Measurements from ENCODE around the gene SERPINA1. TPM values are rescaled to one million over a fixed set of nuclear protein-coding genes. Genes with fewer than 3 reads are reported as not detected.

Gene SERPINA1
- total RNA-seq, 1 donor from 2014 or later, result 0.26 TPM

DNA sequence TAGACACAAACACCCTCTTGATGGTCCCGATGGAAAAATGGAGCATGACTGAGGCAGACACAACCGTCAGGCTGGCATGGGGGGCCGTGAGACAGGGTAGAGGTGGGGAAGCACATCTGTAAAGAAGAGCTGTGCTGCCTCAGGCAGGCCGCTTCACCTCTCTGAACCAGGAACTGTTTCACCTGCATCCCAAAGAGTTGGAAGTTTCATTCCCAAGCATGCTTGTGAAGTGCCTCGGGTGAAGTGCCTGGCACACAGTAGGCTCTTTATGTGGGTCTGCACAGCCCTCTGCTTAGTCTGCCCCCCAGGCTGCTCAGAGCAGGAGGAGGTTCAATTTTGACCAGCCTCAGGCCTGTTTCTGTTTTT lies 685 bp upstream of the SERPINA1 start:
- Histone ChIP-seq H3K4me3 (ENCODE audit: low read depth, low read length) (no peak overlapping the region), H3K27me3 (ENCODE audit: control insufficient read depth, insufficient read depth, low read length) (no peaks in the 10 kb centered on the region), H3K36me3 (ENCODE audit: control insufficient read depth, insufficient read depth, low read length) (no peaks in the 10 kb centered on the region)
- TF ChIP-seq, protein P1, sequence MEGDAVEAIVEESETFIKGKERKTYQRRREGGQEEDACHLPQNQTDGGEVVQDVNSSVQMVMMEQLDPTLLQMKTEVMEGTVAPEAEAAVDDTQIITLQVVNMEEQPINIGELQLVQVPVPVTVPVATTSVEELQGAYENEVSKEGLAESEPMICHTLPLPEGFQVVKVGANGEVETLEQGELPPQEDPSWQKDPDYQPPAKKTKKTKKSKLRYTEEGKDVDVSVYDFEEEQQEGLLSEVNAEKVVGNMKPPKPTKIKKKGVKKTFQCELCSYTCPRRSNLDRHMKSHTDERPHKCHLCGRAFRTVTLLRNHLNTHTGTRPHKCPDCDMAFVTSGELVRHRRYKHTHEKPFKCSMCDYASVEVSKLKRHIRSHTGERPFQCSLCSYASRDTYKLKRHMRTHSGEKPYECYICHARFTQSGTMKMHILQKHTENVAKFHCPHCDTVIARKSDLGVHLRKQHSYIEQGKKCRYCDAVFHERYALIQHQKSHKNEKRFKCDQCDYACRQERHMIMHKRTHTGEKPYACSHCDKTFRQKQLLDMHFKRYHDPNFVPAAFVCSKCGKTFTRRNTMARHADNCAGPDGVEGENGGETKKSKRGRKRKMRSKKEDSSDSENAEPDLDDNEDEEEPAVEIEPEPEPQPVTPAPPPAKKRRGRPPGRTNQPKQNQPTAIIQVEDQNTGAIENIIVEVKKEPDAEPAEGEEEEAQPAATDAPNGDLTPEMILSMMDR (IDR thresholded peaks at IDR 0.05; ENCODE audit: insufficient read depth, low read length, severe bottlenecking), result no peak
- DNase-seq (ENCODE audit: low read depth) (no peak), FAIRE-seq (no peak)

DNA sequence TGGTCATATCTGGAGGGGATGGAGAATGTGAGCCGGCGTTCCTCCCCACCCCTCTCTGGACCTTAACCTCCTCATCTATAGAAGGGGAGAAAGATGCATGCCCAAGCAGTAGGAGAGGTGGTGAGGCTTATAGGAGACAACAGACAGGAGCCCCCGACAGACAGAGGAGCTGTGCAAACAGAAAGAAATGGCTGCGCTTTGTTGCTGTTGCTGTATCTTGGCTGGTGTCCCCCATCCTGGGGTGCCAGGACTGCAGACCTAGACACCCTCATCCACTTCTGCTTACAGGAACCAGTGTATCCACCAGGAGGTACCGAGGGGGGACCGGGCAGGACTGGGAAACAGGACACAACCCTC lies 397 bp downstream of the SERPINA1 start:
- Histone ChIP-seq H3K36me3 (ENCODE audit: control insufficient read depth, insufficient read depth, low read length) (no peaks in the 10 kb centered on the region), H3K27me3 (ENCODE audit: control insufficient read depth, insufficient read depth, low read length) (no peaks in the 10 kb centered on the region), H3K4me3 (ENCODE audit: low read depth, low read length) (no peak overlapping the region)
- TF ChIP-seq, protein P1 (IDR thresholded peaks at IDR 0.05; ENCODE audit: insufficient read depth, low read length, severe bottlenecking), result no peak
- FAIRE-seq (peak; percentile 36), DNase-seq (ENCODE audit: low read depth) (no peak)

DNA sequence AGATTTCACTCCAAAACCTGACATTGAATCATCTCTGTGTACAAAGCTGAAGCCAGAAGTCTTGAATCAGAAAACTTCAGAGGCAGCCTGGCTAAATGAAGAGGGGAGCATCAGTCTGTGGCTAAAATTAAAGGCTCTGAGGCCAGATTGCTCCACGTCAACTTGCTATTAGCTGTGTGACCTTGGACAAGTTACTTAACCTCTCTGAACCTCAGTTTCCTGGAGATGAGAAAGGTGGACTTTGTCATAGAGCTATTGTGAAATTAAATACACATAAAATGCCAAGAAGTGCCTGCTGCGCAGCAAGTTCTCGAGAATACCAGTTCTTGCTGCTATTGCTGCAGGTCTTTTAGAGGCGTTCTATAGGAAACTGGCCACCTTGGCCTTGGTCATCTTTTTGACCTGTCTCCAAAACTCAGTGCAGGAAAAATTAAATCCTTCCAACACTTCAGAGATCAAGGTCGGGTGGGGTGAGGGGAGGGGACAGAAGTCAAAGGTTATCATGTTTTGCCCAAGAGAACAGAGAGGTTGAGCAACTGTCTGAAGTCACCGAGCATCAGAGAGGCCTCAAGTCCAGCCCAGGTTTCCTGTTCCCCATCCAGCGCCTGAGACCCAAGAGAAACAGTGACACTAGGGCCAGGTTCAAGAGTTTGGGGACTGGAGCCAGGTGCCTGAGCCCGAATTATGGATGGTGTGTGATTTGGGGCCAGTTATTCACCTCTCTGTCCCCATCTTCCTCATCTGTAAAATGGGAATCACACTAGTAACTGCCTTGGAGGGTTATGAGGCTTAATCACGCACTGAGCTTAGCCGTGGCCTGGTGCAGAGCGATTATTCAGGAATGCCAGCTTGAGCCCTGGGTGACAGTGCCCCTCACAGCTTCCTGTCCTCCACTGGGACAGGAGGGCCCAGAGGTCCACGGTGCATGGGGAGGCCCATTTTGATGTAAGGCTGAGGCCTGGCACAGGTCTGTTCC lies 1.1 kb downstream of the SERPINA1 start:
- no peak for FAIRE-seq

DNA sequence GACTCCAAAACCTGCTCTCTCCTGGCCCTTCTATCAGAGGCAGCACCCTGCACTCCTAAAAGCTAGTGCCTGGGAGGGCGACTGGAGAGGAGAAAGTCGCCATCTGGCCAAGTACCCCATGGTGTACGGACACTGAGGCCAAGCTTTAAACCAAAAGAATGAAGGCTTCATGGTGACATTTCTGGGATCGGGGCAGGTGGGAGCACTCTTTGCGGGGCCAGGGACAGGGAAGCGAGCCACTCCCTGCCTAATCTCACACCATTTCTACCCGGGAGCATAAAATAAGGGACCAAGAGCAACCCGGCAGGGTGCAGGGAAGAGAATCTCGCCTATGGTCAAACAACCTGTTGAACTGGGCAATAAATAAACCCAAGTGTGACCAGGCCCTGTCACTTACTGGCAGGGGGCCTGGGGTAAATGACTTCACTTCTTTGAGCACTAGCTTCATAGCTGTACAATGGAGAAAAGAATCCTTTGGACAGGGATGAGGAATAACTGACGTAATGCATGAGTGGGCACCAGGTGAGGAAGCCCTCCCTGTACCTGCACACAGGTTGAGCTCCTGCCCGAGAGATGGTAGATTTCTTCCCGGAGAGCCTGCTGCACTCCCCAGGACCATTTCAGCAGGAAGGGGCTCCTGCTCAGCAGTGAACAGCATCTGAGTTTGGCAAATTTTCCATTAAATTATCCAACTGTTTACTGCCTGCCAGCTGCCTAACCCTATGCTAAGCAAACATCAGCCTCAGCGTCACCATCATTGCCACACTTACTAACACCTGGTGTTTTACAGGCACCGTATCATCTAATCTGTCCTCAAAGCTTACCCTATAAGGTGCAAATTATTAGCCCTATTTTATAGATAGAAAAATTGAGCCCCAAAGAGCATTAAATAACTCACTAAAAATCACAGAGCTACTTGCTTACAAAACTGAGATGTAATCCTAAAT lies 2.0 kb downstream of the SERPINA1 start:
- TF ChIP-seq, protein P1 (IDR thresholded peaks at IDR 0.05; ENCODE audit: insufficient read depth, low read length, severe bottlenecking), result no peak
- no peak overlapping the region for H3K4me3 ChIP-seq (ENCODE audit: low read depth, low read length)
- FAIRE-seq (no peak), DNase-seq (ENCODE audit: low read depth) (no peak)
- no peaks in the 10 kb centered on the region for H3K36me3 ChIP-seq (ENCODE audit: control insufficient read depth, insufficient read depth, low read length)
- no peaks in the 10 kb centered on the region for H3K27me3 ChIP-seq (ENCODE audit: control insufficient read depth, insufficient read depth, low read length)

More for the DNA sequence above, 1.1 kb downstream of the SERPINA1 start:
- H3K4me3 ChIP-seq (ENCODE audit: low read depth, low read length), result no peak overlapping the region
- H3K27me3 ChIP-seq (ENCODE audit: control insufficient read depth, insufficient read depth, low read length), result no peaks in the 10 kb centered on the region
- no peaks in the 10 kb centered on the region for H3K36me3 ChIP-seq (ENCODE audit: control insufficient read depth, insufficient read depth, low read length)
- no peak for DNase-seq (ENCODE audit: low read depth)
- TF ChIP-seq, protein P1 (IDR thresholded peaks at IDR 0.05; ENCODE audit: insufficient read depth, low read length, severe bottlenecking), result no peak

DNA sequence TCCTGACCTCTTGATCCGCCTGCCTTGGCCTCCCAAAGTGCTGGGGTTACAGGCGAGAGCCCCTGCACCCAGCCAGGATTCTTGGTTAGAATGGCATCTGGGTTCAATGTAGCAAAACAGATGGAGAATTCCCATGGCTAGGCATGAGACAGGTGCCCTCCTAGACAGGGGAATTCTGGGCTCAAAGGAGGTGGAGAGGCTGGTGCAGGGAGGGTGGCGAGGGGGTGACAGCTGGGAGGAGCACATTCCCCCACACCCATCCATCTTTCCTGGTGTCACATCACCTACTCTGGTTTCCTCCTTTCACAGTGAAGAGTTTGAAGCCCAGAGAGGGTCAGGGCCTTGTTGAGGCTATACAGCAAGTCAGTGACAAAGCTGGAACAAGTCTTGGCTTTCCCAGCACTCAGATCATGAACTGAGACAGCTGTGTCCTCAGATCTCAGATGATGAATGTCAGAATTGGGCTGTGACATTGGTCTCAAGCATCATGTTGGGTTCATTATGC lies 2.8 kb downstream of the SERPINA1 start:
- Histone ChIP-seq H3K4me3 (ENCODE audit: low read depth, low read length) (no peak overlapping the region), H3K36me3 (ENCODE audit: control insufficient read depth, insufficient read depth, low read length) (no peaks in the 10 kb centered on the region), H3K27me3 (ENCODE audit: control insufficient read depth, insufficient read depth, low read length) (no peaks in the 10 kb centered on the region)
- FAIRE-seq (peak; percentile 87), DNase-seq (ENCODE audit: low read depth) (no peak)
- TF ChIP-seq, protein P1 (IDR thresholded peaks at IDR 0.05; ENCODE audit: insufficient read depth, low read length, severe bottlenecking), result no peak
